ENCODE data around the gene SHB. TPM values are rescaled to one million over a fixed set of nuclear protein-coding genes. Genes with fewer than 3 reads are reported as not detected.

Gene SHB
- total and polyA plus RNA-seq, 2 experiments from 2014 or later = 20.8 to 48.3 TPM

DNA sequence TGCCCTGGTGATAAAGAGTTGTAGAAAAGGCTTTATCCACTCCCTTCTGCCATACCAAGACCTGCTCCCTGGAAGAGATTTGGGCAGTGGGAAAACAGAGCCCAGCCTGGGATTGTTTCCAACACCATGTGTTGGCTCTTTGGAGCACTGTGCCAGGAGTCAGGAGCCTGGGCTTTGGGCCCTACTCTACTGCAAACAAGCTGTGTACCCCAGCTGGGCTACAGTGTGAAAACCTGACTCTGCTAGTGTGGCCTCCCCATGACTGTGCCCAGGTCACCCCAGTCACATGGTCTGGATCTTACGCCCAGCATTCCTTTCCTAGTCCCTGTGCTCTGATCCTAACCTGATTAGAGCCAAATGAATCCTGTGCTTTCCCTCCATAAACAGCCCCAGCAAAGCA lies 39.3 kb upstream of the SHB start:
- TF ChIP-seq EZH2 (IDR thresholded peaks at IDR 0.05; ENCODE audit: borderline replicate concordance) (no peak), EZH2phosphoT487 (IDR thresholded peaks at IDR 0.05; ENCODE audit: low read depth, severe bottlenecking, unreplicated experiment) (no peak)
- TF ChIP-seq, protein P1, sequence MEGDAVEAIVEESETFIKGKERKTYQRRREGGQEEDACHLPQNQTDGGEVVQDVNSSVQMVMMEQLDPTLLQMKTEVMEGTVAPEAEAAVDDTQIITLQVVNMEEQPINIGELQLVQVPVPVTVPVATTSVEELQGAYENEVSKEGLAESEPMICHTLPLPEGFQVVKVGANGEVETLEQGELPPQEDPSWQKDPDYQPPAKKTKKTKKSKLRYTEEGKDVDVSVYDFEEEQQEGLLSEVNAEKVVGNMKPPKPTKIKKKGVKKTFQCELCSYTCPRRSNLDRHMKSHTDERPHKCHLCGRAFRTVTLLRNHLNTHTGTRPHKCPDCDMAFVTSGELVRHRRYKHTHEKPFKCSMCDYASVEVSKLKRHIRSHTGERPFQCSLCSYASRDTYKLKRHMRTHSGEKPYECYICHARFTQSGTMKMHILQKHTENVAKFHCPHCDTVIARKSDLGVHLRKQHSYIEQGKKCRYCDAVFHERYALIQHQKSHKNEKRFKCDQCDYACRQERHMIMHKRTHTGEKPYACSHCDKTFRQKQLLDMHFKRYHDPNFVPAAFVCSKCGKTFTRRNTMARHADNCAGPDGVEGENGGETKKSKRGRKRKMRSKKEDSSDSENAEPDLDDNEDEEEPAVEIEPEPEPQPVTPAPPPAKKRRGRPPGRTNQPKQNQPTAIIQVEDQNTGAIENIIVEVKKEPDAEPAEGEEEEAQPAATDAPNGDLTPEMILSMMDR (IDR thresholded peaks at IDR 0.05; ENCODE audit: poor library complexity) = no peak
- no peak overlapping the region for H3K4me3 ChIP-seq
- H3K36me3 ChIP-seq (replicated peaks; ENCODE audit: insufficient read depth, low read depth) = no peaks in the 10 kb centered on the region
- peaks cover 6% of the 10 kb centered on the region for H3K4me1 ChIP-seq (ENCODE audit: insufficient read depth)
- no peaks in the 10 kb centered on the region for H3K27me3 ChIP-seq
- WGBS (ENCODE audit: low lambda C conversion rate, missing lambda C conversion rate) = 71% methylated on average over 1 of the region's 1 CpG
- no peak overlapping the region for H3K27ac ChIP-seq
- no peak overlapping the region for H3K4me2 ChIP-seq
- no peaks in the 10 kb centered on the region for H3K9me3 ChIP-seq (ENCODE audit: low read depth)
- H3K79me2 ChIP-seq = no peaks in the 10 kb centered on the region
- H4K20me1 ChIP-seq (ENCODE audit: insufficient read depth, poor library complexity, severe bottlenecking) = no peaks in the 10 kb centered on the region
- H3K9me2 ChIP-seq (replicated peaks; ENCODE audit: insufficient read depth) = no peaks in the 10 kb centered on the region
- H2AFZ ChIP-seq = no peak overlapping the region
- DNase-seq (ENCODE audit: low spot score) = no peak

DNA sequence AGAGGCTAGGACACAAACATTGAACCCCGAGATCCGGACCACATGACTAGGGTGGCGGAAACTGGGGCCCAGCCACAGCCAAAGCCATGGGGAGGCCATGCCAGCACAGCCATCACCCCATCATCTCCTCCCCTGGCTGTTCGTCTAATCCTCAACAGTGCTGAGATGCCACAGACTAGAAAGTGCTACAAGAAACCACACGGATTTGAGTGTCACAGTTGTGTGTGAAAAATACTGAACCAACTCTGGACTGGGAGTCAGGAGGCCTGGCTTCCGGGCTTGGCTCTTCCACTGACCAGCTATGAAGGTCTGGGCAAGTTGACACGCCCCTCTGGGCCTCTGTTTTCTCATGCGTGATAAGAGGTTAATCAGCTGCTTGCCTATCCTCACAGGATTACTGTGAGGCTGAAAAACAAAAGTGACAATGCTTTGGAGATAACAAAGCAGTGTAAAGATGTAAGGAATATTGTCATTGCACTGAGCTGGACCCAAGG lies 38.8 kb upstream of the SHB start:
- DNase-seq (ENCODE audit: low spot score) = peak; percentile 54
- no peaks in the 10 kb centered on the region for H3K27me3 ChIP-seq
- H3K9me2 ChIP-seq (replicated peaks; ENCODE audit: insufficient read depth) = no peaks in the 10 kb centered on the region
- H4K20me1 ChIP-seq (ENCODE audit: insufficient read depth, poor library complexity, severe bottlenecking) = no peaks in the 10 kb centered on the region
- H3K4me3 ChIP-seq = no peak overlapping the region
- H2AFZ ChIP-seq = no peak overlapping the region
- peaks cover 6% of the 10 kb centered on the region for H3K4me1 ChIP-seq (ENCODE audit: insufficient read depth)
- H3K79me2 ChIP-seq = no peaks in the 10 kb centered on the region
- TF ChIP-seq, protein P1 (IDR thresholded peaks at IDR 0.05; ENCODE audit: poor library complexity) = no peak
- TF ChIP-seq EZH2phosphoT487 (IDR thresholded peaks at IDR 0.05; ENCODE audit: low read depth, severe bottlenecking, unreplicated experiment) (peak; percentile 85), EZH2 (IDR thresholded peaks at IDR 0.05; ENCODE audit: borderline replicate concordance) (no peak)
- H3K27ac ChIP-seq = peak overlapping the region; percentile 18
- no peaks in the 10 kb centered on the region for H3K36me3 ChIP-seq (replicated peaks; ENCODE audit: insufficient read depth, low read depth)
- WGBS (ENCODE audit: low lambda C conversion rate, missing lambda C conversion rate) = 71% methylated on average over 8 of the region's 8 CpGs
- H3K4me2 ChIP-seq = no peak overlapping the region
- H3K9me3 ChIP-seq (ENCODE audit: low read depth) = no peaks in the 10 kb centered on the region

DNA sequence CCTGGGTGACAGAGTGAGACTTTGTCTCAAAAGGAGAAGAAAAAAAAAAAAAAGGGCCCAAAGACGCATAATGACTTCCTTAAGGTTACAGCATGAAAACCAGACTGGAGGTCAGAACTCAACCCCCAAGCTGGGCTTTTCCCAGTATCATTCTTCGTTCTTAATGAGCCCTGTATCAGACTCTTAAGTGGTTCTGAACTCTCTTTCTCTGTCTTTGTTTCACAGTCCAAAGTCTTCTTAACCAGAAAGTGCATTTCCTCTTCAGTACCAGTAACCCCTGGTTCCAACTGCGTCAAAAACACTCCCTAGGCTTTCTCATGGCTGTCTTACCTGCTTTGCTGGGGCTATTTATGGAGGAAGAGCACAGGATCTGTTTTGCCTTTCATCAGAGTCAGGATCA lies 38.4 kb upstream of the SHB start:
- TF ChIP-seq EZH2 (IDR thresholded peaks at IDR 0.05; ENCODE audit: borderline replicate concordance) (no peak), EZH2phosphoT487 (IDR thresholded peaks at IDR 0.05; ENCODE audit: low read depth, severe bottlenecking, unreplicated experiment) (no peak)
- TF ChIP-seq, protein P1 (IDR thresholded peaks at IDR 0.05; ENCODE audit: poor library complexity) = no peak
- no peak for DNase-seq (ENCODE audit: low spot score)
- 90% methylated on average over 3 of the region's 3 CpGs for WGBS (ENCODE audit: low lambda C conversion rate, missing lambda C conversion rate)
- H3K4me1 ChIP-seq (ENCODE audit: insufficient read depth) = peaks cover 6% of the 10 kb centered on the region
- H2AFZ ChIP-seq = no peak overlapping the region
- H3K9me3 ChIP-seq (ENCODE audit: low read depth) = no peaks in the 10 kb centered on the region
- H3K36me3 ChIP-seq (replicated peaks; ENCODE audit: insufficient read depth, low read depth) = no peaks in the 10 kb centered on the region
- no peak overlapping the region for H3K4me2 ChIP-seq
- no peaks in the 10 kb centered on the region for H3K79me2 ChIP-seq
- H3K4me3 ChIP-seq = no peak overlapping the region
- H3K9me2 ChIP-seq (replicated peaks; ENCODE audit: insufficient read depth) = no peaks in the 10 kb centered on the region
- no peaks in the 10 kb centered on the region for H3K27me3 ChIP-seq
- no peaks in the 10 kb centered on the region for H4K20me1 ChIP-seq (ENCODE audit: insufficient read depth, poor library complexity, severe bottlenecking)
- H3K27ac ChIP-seq = peak overlapping the region; percentile 18

DNA sequence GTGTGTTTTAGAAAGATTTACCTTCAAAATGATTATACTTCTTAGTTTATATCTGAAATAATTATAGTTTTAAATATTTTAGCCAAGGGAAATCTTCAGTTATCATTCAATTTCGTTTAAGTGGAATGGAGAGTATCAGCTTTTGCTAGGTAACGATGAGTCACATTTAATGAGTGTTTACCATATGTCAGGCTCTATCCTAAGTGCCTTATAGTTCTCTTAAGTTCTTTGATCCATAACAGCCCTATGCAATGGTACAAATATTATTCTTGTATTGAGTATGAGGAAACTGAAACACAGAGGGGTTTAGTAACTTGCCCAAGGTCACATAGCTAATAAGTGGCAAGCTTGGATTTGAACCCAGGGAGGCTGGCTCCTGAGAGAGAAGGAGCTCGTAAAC lies 37.5 kb upstream of the SHB start:
- peaks cover 6% of the 10 kb centered on the region for H3K4me1 ChIP-seq (ENCODE audit: insufficient read depth)
- no peaks in the 10 kb centered on the region for H3K27me3 ChIP-seq
- H3K79me2 ChIP-seq = no peaks in the 10 kb centered on the region
- no peak overlapping the region for H3K4me3 ChIP-seq
- H3K27ac ChIP-seq = no peak overlapping the region
- no peaks in the 10 kb centered on the region for H3K36me3 ChIP-seq (replicated peaks; ENCODE audit: insufficient read depth, low read depth)
- TF ChIP-seq EZH2 (IDR thresholded peaks at IDR 0.05; ENCODE audit: borderline replicate concordance) = no peak
- TF ChIP-seq, protein P1 (IDR thresholded peaks at IDR 0.05; ENCODE audit: poor library complexity) = no peak
- TF ChIP-seq EZH2phosphoT487 (IDR thresholded peaks at IDR 0.05; ENCODE audit: low read depth, severe bottlenecking, unreplicated experiment) = no peak
- WGBS (ENCODE audit: low lambda C conversion rate, missing lambda C conversion rate) = 50% methylated on average over 3 of the region's 3 CpGs
- H3K9me3 ChIP-seq (ENCODE audit: low read depth) = no peaks in the 10 kb centered on the region
- no peaks in the 10 kb centered on the region for H3K9me2 ChIP-seq (replicated peaks; ENCODE audit: insufficient read depth)
- H4K20me1 ChIP-seq (ENCODE audit: insufficient read depth, poor library complexity, severe bottlenecking) = no peaks in the 10 kb centered on the region
- no peak for DNase-seq (ENCODE audit: low spot score)
- no peak overlapping the region for H2AFZ ChIP-seq
- H3K4me2 ChIP-seq = no peak overlapping the region
